ENCODE results near the gene MEIS2.

DNA sequence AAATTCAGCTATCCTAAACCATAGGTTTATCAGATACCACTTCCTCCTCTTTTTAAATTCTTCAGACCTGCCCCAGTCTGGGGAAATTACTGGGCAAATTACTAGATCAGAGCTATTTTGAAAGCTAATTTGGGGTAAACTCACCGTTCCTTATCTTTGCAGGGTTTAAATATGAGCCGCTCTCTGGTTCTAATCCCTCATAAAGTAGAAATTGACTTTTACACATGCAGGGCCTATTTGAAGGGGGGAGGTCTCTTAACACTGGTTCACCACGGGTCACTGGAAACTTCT lies 11.0 kb upstream of the MEIS2 start:
- TF ChIP-seq, protein P1, sequence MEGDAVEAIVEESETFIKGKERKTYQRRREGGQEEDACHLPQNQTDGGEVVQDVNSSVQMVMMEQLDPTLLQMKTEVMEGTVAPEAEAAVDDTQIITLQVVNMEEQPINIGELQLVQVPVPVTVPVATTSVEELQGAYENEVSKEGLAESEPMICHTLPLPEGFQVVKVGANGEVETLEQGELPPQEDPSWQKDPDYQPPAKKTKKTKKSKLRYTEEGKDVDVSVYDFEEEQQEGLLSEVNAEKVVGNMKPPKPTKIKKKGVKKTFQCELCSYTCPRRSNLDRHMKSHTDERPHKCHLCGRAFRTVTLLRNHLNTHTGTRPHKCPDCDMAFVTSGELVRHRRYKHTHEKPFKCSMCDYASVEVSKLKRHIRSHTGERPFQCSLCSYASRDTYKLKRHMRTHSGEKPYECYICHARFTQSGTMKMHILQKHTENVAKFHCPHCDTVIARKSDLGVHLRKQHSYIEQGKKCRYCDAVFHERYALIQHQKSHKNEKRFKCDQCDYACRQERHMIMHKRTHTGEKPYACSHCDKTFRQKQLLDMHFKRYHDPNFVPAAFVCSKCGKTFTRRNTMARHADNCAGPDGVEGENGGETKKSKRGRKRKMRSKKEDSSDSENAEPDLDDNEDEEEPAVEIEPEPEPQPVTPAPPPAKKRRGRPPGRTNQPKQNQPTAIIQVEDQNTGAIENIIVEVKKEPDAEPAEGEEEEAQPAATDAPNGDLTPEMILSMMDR (IDR thresholded peaks at IDR 0.05), result no peak
- TF ChIP-seq POLR2A (IDR thresholded peaks at IDR 0.05), result no peak

All from adrenal gland (tissue), 5 donors.